GM19372 (cell line): ENCODE results near the gene ANXA10.

ENCODE experiments used
- ATAC-seq: cut with Tn5 transposase; IDR thresholded peaks from one replicate; pipeline ENCODE4 v1.9.1; 2021; ENCODE audit warnings: mild to moderate bottlenecking, low read depth, moderate library complexity; ENCODE audit not compliant: unreplicated experiment

The ANXA10 gene

DNA sequence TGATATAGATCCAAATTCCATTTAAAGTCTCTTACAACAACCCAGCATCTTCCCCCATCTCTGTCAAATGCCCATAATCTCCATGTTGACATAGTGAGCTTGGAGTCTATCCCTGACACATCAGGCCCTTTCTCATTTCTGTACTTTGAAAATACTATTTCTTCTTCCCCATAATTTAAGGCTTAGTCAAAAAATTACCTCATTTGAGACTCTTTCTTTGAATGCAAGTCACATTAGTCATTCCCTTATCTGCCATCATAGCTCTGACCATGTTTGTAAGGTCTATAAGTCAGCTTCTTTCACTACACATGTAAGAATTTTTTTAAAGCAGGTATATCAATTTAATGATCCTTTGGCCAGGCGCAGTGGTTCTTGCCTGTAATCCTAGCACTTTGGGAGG lies 126.3 kb downstream of the ANXA10 start:
- ATAC-seq, result no peak

DNA sequence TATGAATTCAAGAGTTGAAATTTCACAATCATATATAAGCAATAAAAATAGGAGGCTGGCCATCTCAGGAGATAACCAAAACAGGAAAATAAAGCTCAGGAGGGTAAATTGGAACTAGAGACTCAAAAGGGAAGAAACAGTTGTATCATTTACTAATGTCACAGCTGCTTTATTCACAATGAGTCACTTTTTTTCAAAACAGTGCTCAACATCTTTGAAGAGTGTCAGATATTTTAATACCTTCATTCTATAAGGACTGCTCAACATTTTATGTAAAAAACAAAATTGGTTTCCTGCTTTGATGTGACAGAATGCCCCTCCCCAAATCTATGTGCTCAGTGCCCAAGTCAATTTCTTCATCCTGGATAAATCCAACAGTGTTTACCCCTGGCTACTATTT lies 128.6 kb downstream of the ANXA10 start:
- no peak for ATAC-seq

GRCh38 chr4:168221301-168221700 lies 129.0 kb downstream of the ANXA10 start:
- no peak for ATAC-seq
